HG03095 (cell line): ENCODE results near the gene CXCL6.

ENCODE experiments used
- ATAC-seq: cut with Tn5 transposase; IDR thresholded peaks from one replicate; pipeline ENCODE4 v1.9.1; 2021; ENCODE audit warnings: moderate library complexity; ENCODE audit not compliant: unreplicated experiment

Gene CXCL6

DNA sequence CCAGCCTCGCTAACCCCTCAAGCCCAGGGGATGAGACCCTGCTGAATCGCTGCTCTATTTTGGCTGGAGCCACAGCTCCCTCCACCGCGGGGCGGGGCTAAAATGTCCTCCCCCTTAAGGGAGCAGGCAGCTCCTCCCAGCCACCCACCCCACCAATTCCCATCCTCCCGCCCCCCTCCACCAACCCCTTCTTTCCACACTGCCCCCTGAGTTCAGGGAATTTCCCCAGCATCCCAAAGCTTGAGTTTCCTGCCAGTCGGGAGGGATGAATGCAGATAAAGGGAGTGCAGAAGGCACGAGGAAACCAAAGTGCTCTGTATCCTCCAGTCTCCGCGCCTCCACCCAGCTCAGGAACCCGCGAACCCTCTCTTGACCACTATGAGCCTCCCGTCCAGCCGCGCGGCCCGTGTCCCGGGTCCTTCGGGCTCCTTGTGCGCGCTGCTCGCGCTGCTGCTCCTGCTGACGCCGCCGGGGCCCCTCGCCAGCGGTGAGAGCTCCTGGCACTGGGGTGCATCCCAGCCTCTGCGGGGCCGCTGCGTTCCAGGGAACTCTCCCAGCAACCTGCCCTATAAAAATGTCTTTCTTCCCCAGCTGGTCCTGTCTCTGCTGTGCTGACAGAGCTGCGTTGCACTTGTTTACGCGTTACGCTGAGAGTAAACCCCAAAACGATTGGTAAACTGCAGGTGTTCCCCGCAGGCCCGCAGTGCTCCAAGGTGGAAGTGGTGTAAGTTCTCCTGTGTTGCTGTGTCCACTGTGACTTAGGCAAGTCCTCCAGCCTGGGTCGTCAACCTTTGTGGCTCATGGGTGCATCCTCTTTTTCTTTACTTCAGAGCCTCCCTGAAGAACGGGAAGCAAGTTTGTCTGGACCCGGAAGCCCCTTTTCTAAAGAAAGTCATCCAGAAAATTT lies at the start of gene CXCL6:
Gene CXCL6, plus strand, starts transcription at position 306 of the 907 bp plus-strand sequence. Its CDS starts 73 bp downstream, at position 379.
- no peak for ATAC-seq

DNA sequence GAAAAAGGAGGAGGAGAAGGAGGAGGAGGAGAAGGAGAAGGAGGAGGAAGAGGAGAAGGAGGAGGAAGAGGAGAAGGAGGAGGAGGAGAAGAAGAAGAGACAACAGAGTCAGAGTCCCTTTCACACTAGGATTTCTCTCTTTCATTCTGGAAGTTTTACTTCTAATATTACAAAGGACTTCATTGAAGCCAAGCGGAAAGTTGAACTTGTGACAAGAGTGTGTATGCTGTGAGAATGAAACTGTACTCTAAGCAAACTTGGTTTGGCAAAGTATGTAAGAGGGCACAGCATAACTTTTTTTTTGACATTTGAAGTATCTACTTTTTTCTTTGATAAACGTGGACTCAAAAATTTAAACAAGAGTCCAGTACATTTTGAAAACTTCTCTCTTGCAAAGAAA lies 48.1 kb upstream of the CXCL6 start:
- no peak for ATAC-seq

DNA sequence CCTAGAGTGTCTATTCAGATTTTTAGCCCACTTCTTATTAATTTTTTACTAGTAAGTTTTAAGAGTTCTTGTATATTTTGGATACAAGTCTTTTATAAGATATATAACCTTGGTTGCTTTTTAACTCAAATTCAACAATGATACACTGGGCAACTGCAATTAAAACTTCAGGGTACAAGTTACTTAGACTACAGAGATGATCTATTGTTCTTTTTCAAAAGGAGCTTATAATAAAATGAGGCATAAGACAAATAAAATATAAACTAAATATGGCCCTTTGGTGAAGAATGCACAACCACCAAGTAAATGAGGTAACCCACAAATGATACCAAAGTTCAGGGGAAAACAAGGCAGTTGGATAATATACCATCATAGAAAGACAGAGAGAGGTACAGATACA lies 37.6 kb upstream of the CXCL6 start:
- no peak for ATAC-seq

DNA sequence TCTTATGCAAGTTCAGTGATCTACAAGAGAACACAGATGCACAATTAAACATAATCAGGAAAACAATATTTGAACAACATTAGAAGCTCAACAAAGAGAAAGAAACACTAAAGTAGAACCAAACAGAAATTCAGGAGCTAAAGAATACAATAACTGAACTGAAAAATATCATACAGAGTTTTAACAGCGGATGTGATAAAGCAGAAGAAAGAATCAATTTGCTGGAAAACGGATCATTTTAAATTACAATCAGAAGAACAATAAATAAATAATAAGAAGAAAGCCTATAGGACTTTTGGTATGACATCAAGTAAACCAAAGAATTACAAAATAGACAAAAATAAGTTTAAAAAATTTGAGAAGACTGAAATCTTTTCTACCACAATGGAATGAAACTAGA lies 36.3 kb upstream of the CXCL6 start:
- no peak for ATAC-seq

DNA sequence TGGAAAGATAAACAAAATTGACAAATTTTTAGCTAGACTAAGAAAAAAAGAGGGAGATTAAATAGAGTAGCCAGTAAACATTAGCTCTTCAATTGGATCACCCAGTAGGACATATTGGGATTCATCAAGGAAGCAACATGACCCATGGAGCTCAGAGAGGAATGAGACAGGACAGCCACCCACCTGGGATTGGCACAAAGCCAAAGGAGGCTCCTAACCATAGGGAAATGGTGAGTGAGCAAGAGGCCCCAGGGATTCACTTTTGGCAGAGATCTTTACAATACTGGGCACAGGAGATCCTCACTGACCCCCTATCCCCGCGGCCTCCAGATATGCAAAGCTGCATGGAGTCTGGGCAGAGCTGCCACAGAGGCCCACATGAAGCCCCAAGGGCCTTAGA lies 34.8 kb upstream of the CXCL6 start:
- ATAC-seq: no peak

DNA sequence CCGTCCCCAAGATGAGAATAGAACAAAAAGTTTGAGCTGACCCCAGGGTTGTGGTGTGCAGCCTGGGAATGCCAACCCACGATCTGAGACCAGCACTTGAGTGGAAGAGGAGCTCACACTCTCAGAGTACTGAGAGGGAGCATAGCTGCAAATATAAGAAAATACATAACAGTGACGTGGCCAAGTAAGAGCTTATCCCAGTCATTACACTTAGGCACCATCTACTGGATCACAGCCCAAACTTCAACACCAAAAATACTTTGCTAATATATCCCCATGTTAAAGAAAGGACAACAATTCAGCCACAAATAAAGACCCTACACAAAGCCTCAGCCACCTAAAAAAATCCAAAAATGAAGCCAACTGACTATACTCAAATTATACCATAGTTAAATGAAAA lies 33.3 kb upstream of the CXCL6 start:
- no peak for ATAC-seq

DNA sequence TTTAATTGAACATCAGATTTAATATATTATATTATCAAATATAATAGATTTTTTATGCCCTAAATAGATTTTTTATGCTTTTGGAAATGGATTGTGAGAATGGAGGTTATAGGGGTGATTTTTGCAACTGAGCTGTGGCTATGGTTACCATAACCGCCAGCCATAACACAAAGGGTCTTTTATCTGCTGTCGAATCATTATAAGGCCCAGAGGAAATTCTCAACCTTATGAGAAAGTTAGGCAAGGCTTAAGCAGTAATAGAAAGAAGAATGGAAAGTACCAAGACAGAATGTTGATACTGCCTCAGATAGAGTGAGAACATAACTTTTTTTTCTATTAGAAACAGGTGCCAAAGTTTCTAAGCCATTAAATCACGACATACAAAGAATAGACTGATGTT lies 26.3 kb upstream of the CXCL6 start:
- ATAC-seq: no peak

- ATAC-seq: no peak
Observed at GRCh38 chr4:73811841-73812240, 24.6 kb upstream of the CXCL6 start.

DNA sequence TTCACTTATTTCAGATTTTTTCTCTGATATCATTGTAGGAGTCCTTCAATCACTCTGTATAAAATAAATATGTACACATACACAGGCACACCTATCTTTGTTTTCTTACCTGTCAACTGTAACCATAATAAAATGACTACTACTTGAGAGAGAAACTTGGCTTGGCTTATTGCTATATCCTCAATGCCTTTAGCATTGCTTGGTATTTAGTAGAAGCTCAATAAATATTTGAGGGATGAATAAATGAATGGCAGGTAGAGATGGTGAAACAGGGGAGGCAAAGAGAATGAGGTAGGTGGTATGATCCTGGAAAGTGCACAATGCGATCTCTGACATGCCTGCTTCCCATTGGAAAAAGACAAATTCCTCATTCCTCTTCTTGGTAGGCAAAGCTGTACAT lies 21.8 kb upstream of the CXCL6 start:
- no peak for ATAC-seq

DNA sequence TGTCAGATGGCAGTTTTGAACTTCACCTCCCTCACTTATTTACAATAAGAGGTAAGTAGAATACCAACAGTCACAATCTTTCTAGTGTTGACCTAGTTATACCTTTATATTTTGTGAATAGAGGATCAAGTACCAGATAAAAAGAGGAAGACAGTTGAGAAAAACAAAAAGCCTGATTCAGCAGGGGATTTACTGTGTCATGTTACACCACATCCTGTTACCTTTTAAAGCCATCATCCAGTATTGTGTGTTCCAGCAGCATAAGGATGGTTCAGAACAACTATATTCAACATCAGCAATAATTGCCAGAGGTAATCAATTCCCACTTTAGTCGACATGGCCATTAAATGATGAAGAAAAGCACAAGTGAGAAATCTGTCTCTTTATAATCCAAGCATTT lies 21.3 kb upstream of the CXCL6 start:
- no peak for ATAC-seq

- ATAC-seq: no peak
Observed at GRCh38 chr4:73816814-73817213, 19.7 kb upstream of the CXCL6 start.

- ATAC-seq: no peak
Observed at GRCh38 chr4:73817341-73817740, 19.1 kb upstream of the CXCL6 start.

DNA sequence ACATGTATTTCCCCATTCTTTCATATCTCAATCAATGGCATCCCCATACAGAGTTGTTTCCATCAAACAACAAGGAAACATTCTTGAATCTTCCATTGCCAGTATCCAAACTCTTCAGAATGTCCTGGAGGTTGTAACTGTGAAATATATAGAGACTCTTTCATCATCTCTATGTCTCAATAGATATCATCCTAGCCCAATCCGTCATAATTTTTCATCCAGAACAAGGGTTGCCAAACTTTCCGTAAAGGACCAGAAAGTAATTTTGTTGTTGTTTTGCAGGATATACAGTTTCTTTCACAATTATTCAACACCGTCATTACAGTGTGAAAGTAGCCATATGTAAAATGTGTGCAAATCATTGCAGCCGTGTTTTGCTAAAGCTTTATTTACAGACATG lies 15.2 kb upstream of the CXCL6 start:
- no peak for ATAC-seq

DNA sequence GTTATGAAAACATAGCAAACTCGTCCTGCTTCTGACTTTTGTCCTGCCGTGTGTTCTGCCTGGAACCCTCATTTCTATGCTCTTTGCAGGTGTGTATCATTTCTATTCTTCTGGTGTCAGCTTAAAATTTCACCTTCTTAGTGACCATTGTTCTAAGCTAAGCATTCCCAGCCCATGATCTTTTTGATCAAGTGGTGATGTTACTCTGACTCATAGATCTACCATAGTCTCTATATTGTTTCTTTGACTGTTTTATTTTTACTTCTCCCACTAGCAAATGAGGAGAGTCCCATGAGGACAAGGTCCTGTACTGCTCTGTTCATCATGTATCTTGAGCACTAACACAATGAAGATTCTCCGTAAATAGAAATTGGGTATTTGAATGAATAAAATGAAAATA lies 14.1 kb upstream of the CXCL6 start:
- ATAC-seq: no peak

- ATAC-seq: no peak
Observed at GRCh38 chr4:73822812-73823504, 13.5 kb upstream of the CXCL6 start.

DNA sequence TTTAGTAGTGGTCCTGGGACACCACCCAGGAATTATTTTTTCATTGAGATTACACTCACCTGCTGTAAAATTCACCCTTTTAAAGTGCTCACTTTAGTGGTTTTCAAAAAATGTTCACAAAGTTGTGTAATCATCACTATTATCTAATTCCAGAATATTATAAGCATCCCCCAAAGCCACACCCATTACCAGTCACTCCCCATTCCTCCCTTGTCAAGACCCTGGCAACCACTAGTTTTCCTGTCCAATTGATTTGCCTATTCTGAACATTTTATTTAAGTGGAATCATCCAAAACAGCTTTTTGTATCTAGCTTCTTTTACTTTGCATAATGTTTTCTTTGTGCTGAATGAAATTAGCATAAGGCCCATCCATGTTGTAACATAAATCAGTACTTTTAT lies 12.7 kb upstream of the CXCL6 start:
- no peak for ATAC-seq

DNA sequence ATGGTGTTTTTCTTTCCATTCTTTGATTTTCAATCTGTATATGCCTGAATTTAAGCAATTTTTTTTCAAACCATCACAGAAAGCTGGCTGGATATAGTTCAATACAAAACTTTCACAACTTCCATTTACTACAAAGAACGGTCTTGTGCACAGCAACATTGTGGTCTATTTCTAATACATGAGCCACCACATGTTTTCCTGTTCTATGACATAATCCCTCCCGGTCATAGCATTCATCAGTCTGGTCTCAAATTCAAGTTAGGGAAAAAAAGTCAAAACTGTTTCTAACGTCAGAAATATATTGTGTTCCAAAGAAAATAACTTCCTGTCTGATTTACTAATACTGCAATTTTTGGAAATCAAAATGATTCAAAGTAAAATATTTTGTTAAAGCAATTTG lies 7.5 kb upstream of the CXCL6 start:
- no peak for ATAC-seq

GRCh38 chr4:73831569-73831968 lies 4.9 kb upstream of the CXCL6 start:
- no peak for ATAC-seq

- ATAC-seq: no peak
Observed at GRCh38 chr4:73832651-73833237, 3.7 kb upstream of the CXCL6 start.

DNA sequence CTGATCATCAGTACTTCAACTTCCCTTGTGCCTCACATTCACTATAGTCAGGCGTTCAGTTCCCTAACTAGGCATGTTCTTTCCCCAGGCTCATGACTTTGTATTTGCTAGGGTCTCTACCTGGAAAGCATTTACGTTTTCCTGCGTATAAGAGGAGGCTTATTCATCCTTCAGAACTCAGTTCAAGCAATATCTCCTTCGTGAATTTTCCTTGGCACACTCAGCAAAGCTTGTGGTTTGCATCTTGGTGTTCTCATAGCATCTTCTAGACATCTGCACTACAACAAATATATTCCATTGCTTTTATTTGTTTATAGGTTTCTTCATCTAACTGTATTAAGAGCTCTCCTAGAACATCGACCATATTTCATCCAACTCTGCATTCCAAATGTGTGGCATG lies 2.6 kb downstream of the CXCL6 start:
- ATAC-seq: no peak

GRCh38 chr4:73839715-73840114 lies 3.2 kb downstream of the CXCL6 start:
- ATAC-seq: no peak
